NCI-H1105 (cell line): ENCODE results near the gene SAE1.
A peak's percentile ranks its signal among the peaks of the same experiment; 100 is the strongest.
"Not testable (repeated sequence)": the region's sequence is repeated elsewhere in the genome, so short reads cannot be mapped to it uniquely, and the experiment has no call there.

Experiments
- DNase-seq: peaks from one replicate; lab custom pipeline; 2025; lab: John Stamatoyannopoulos, UW

SAE1 gene

DNA sequence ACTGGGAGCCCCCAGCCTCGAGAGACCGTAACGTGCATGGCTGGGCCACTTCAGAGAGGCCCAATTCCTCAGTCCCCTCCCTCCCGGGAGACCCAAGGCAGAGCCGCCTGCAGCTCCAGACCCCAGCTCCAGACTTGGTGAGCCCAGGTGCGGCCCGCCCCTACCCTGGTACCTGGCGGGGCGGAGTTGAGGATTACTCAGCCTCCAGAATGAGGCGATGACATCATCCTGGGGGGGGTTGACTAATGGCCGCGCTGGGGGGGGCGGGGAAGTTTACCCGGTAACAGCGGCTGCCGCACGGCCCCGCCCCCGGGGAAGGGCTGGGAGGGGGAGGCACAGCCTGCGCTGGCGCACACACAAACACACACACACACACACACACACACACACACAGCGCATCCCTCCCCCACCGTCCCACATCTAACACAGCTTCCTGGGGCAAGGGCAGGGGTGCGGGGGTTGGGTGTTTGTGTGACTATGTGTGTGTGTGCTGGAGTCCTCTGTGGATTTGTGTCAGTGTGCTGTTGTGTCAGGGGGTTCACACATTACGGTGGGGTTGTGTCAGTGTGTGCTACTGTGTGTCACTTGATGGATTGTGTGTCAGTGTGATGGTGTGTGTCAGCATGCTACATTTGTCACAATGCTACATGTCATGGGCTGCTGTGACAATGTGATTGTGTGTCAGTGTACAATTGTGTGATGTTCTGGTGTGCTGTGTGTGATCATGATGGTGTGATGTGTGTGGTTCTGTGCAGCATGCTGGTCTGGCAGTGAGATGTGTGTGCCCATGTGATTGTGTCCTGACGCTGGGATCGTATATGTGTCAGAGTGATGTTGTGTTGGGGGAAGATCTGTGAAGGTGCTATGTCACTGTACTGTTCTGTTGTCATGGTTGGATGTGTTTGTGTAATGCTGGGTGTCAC, 110.6 kb downstream of the SAE1 start:
- DNase-seq: peak; percentile 91

DNA sequence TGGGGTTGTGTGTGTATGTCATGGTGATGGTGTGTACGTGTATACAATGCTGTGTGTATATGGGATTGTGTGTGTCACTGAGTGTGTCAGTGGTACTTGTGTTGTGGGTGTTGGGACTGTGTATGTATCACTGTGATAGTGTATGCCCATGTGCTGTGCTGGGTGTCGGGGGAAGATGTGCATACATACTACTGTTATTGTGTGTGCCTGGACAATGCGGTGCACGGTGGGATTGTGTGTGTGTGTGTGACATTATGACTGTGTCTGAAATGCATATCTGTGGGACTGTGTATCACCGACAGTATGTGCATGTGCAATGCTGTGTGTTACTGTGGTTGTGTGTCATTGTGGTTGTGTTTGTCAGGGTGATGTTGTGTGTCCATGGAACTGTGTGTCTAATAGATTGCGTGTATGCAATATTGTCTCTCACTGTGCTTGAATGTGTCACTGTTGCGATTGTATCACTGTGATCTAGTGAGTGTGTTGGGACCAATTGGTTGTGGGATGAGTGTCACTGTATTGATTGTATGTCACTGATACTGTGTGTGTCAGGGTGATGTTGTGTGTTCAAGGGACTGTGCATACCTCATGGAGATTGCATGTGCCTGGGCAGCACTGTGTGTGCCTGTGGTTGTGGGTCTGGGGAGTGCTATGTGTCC, 111.4 kb downstream of the SAE1 start:
- no peak for DNase-seq

DNA sequence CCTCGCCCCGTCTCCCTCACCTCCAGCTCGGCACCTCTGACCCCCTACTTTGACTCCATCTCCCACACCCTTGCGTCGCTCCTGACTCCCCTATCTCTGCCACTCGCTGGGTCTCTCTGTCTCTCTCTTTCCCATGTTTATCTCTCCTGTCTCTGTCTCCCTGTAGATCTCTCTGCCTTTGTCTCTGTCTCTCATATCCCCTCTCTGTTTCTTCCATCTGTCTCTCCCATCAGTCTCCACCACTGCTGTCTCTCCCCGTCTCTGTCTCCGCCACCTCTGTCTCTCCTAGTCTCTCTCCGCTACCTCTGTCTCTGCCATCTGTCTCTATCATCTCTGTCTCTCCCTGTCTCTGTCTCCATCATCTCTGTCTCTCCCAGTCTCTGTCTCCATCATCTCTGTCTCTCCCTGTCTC, 112.7 kb downstream of the SAE1 start:
- no peak for DNase-seq

DNA sequence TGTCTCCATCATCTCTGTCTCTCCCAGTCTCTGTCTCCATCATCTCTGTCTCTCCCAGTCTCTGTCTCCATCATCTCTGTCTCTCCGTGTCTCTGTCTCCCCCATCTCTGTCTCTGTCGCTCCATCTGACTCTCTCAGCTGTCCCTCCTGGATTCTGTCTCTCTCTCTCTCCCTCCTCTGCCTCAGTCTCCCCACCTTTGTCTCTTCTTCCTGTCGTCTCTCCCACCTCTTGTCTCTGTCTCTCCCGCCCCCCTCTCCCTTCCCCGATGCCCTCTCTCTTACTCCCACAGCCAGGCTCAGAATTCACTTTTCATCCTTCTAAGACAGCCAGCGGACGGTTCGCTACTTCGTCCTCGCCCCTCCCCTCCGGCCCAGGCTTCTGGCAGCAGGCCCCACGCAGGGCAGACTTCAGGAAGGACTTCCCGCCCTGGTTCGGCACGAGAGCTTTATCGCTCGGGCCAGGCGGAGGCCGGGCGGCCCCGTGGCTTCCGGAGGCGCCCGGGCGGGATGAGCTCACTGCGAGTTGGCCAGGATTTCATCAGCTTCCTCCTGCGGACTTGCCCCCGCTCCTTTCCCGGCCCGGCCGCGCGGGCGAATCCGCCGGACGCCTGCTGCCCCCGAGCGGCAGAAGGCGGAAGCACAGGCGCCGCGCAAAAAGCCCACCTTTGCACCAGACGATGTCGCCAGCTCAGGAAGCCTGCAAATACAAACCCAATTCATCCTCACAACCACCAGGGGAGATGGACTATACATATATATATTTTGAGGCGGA, 113.3 kb downstream of the SAE1 start:
- DNase-seq: peak; percentile 77

DNA sequence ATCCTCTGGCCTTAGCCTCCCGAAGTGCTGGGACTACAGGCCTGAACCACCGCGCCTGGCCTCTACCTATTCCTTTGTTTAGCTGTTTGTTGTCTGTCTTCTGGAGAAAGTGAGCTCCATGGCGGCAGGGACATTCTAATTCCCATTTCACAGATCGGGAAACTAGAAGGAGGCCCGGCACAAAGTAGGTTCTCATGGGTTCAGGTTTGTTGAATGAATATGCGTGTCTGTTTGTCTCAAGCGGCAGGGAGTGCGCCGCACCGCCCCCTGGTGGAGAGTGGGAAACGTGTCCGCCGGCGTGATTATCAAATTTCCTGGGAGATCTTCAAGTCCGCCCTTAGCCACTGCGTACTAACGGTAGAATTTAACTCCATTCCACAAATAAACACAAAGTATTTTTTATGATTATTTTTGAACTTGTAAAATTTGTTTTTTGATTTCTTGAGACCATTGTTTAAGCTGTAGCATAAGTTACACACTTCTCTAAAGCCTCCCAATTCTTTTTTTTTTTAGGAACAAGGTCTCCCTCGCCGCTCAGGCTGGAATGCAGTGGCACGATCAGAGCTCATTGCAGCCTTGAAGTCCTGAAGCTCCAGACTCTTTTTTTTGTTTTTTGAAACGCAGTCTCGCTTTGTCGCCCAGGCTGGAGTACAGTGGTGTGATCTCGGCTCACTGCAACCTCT, 116.8 kb downstream of the SAE1 start:
- peak; percentile 27 for DNase-seq

DNA sequence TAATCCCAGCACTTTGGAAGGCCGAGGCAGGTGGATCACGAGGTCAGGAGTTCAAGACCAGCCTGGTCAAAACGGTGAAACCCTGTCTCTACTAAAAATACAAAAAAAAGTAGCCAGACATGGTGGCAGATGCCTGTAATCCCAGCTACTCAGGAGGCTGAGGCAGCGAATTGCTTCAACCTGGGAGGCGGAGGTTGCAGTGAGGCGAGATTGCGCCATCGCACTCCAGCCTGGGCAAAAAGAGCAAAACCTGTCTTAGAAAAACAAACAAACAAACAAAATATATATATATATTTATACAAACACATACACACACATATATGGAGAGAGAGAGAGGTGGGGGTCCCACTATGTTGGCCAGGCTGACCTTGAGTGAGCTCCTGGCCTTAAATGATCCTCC, 122.4 kb downstream of the SAE1 start:
- DNase-seq: not testable (repeated sequence)

DNA sequence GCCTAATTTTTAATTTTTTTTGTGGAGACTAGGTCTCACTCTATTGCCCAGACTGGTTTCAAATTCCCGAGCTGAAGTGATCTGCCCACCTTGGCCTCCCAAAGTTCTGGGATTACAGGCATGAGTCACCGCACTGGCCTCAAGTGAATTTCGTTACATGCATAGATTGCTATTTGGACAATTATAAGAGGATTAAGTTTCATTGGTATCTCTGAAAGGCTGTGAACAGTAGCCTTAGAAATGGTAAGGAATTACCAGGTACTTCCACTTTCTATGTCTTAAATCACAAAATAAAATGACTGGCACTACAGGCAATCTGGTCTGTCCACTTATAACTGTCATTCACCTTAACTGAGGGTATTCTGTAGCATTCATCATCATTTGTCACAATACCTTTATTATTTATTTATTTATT, 122.8 kb downstream of the SAE1 start:
- DNase-seq: no peak

DNA sequence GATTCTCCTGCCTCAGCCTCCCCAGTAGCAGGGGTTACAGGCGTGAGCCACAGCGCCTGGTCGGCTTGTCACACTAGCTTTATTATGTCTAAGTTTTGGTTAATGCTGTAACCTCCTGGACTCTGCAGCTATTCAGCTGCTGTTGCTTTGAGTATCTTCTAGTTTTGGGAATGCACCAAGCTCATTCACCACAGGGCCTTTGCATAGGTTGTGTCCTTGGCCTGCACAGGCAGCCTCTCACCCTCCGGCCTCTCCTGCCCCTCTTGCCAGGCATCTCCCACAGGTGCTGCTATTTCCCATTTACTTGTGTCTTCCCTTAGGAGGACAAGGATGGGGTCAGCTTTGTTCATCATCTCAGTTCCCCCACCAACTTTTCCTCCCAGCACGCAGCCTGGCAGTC, 123.3 kb downstream of the SAE1 start:
- no peak for DNase-seq

DNA sequence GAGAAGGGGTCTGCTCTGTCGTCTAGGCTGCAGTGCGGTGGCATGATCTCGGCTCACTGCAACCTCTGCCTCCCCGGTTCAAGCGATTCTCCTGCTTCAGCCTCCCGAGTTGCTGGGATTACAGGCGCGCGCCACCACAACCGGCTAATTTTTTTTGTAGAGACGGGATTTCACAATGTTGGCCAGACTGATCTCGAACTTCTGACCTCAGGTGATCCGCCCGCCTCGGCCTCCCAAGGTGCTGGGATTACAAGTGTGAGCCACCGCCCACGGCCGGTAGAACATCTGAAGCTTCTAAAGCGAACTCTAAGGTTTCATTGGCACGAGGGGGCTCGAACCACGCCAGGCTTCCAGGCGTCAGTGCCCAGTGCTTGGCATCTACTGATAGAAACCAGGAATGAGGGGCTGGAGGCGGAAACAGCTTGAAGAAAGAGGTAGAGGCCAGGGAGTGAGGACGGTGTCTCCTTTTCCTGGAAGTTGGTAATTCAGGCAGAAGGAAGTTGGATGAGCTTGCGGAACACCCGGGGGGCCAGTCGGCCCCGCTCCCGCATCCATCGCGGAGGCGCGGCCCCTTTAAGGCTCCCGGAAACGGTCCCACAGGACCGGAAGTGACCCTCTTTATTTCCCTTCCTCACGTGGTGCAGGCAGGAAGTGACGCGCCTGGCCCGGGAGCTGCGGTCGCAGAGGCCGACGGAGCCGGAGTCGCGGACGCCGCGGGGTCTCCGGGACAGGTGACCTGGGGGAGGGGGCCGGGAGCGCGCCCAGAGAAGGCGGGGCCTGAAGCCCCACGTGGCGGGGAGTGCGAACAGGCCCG, 125.5 kb downstream of the SAE1 start, which contains the start of gene CCDC9:
CCDC9 (plus strand) TSS at position 647 of the 814 bp plus-strand sequence. CDS start 1,876 bp downstream, outside the sequence.
- peak; percentile 100 for DNase-seq

DNA sequence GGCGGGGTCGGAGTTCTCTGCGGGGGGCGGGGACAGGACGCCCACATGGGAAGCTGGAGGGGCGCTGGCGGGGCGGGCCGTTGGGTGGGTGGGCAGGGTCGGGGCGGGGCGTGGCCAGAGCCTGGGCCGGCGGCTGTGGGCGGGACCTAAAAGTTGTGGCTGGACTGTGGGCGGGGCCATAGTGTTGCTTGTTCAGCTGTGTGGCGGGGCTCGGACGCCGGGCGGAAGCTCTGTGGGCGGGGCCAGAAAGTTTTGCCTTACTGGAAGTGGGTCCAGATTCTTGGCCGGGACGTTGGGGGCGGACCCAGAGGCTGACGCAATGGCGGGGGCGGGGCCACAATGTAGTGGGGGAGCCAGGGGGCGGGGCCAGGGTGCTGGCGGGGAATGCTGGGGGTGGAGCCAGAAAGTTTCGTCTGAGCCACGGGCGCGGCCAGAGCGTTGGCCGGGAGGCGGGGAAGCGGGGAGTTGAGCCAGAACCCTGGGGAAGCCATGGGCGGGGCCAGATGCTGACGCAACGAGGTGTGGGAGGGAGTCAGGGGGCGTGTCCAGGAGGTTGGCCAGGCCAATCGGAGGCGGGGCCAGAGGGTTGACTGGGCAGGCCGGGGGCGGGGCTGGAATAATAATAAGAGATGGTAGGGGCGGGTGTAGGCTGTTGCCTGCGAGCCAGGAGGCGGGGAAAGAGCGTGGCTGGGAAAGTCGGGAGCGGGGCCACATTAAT, 126.2 kb downstream of the SAE1 start:
- peak; percentile 100 for DNase-seq

DNA sequence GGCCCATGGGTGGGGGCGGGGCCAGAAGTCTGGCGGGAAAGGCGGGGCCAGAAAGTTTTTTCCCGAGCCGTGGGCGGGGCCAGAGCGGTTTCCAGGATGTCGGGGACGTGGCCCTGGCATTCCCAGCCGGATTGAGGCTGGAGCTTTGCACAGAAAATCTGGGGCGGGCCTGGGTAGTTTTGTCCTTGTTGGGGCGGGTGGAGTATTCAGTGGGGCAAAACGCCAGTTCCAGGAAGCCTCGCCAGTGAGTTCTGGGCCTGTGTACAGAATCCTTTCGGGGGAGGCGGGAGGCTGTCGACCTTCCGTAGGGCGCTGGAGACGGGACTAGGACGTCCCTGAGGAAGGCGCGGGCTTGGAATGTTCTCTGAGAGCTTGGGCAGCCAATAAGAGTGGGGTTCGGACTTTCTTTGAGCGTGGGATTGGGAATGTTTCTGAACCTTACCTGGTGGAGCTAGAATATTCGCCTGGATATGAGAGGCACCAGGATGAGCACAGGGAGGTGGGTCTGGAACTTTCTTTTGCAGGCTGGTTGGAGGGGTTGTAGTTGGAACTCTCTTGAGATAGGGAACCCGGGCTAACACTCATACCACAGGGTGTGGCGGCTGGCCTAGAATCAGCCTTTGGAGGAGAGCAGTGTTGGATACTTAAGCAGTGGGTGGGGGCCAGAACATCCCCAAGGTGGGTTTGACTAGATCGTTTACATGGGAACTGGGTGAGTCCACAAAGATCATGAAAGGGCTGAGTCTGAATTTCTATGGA, 127.0 kb downstream of the SAE1 start:
- DNase-seq: peak; percentile 52

DNA sequence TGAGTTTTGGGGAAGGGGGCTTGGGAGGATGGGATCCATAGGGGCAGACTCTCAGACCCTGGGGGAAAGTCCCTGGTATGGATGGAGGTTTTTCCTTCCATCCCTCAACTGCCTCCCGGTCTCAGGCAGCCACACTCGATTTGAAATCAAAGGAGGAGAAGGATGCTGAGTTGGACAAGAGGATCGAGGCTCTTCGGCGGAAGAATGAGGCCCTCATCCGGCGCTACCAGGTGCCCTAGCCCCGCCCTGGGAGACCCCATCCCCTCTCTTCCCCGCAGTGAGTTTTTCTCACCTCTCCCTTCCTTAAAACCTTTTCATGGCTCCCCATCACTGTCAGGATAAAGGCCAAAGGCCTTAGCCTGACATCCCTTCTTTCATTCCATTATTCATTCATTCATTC, 127.8 kb downstream of the SAE1 start:
- no peak for DNase-seq

DNA sequence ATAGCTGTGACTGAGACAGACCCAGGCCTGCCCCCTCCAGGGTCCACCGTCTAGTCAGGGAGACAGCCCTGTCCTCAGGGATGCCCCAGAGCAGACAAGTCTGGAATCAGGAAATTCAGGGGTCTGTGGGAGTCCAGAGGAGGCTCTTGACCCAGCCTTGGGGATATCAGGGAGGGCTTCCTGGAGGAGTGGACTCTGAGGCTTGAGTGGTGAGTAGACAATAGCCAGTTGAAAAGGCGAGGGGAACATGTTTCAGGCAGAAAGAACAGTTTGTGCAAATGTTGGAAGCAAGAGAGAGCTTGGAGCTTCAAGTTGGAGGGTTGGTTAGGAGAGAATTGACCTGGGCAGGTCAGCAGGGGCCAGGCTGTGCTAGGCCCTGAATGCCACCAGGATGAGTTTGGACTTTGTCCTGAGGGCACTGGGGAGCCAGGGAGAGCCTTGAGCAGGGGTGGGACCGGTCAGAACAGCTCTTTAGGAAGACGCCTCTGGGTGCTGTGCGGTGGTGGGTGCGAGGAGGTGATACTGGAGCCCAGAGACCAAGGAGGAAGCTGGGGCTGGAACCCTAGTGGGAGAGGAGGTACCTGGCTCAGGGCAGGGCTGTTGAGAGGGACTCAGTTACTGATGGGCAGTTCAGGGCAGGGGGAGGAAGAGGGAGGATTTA, 128.4 kb downstream of the SAE1 start:
- no peak for DNase-seq
